Heart left ventricle (tissue), 16 donors: ENCODE results near the gene RBM14. TPM values are rescaled to one million over a fixed set of nuclear protein-coding genes. Genes with fewer than 3 reads are reported as not detected.
"Not testable (repeated sequence)": the region's sequence is repeated elsewhere in the genome, so short reads cannot be mapped to it uniquely, and the experiment has no call there.

ENCODE experiments used
- ATAC-seq, 4 donors: fragments of 200-7000 bp; cut with Tn5 transposase; one replicate each; pipeline ENCODE4 v1.9.1; 2020 to 2022; ENCODE audit warnings: moderate library complexity in 4 of 4, mild to moderate bottlenecking in 3 of 4, moderate number of reproducible peaks in 1 of 4
- DNase-seq, 5 donors: peaks; one replicate each; pipeline ENCODE4 v3.0.0-alpha.2; 2020
- H3K27ac ChIP-seq, 12 donors: fragments of 200-600 bp; sonication (generic) in 4 of 12; one replicate each; pipeline versions ENCODE4 v1.5.0 to v1.8.0; 2016 to 2022; ENCODE audit warnings: mild to moderate bottlenecking in 2 of 12
- H3K27me3 ChIP-seq, 9 donors: fragments of 200-600 bp; sonication (generic) in 2 of 9; one replicate each; pipeline versions ENCODE4 v1.5.1 to v1.8.0; 2016 to 2022; ENCODE audit warnings: mild to moderate bottlenecking in 3 of 9
- H3K36me3 ChIP-seq, 9 donors: fragments of 200-600 bp; sonication (generic) in 2 of 9; one replicate each; pipeline versions ENCODE4 v1.5.0 to v1.8.0; 2018 to 2022; ENCODE audit warnings: mild to moderate bottlenecking in 2 of 9
- H3K4me1 ChIP-seq, 12 donors: fragments of 200-600 bp; sonication (generic) in 4 of 12; one replicate each; pipeline versions ENCODE4 v1.5.0 to v1.8.0; 2016 to 2022; ENCODE audit warnings: mild to moderate bottlenecking in 3 of 12
- H3K4me3 ChIP-seq, 12 donors: fragments of 200-600 bp; sonication (generic) in 4 of 12; one replicate each; pipeline versions ENCODE4 v1.5.0 to v1.8.0; 2017 to 2022; ENCODE audit warnings: mild to moderate bottlenecking in 9 of 12, moderate library complexity in 4 of 12
- H3K9me3 ChIP-seq, 12 donors: fragments of 200-600 bp; sonication (generic) in 4 of 12; one replicate each; pipeline versions ENCODE4 v1.5.0 to v1.8.0; 2016 to 2022; ENCODE audit warnings: mild to moderate bottlenecking in 1 of 12
- POLR2A ChIP-seq, 2 donors: fragments of 450-650 bp; IDR thresholded peaks; one replicate each; pipeline ENCODE4 v1.6.1; 2017; ENCODE audit warnings: antibody characterized with exemption in 2 of 2, mild to moderate bottlenecking in 2 of 2, moderate library complexity in 2 of 2
- WGBS, 4 donors: extraction: QIAGEN DNeasy Blood & Tissue Kit in 2 of 4; methylation state at CpG; one replicate each; pipeline versions ENCODE4 v1.1.5 to v1.1.7; 2013 to 2018; 5-methylcytosine and 5-hydroxymethylcytosine counted together
- intact Hi-C, 10 donors: fragments of 100-400 bp; cut with DNase I; formaldehyde crosslinking; loops; one replicate each; pipeline versions ENCODE4 v1.11.1 to v1.14.2; 2022
- polyA plus RNA-seq, 2 donors: library from polyadenylated mRNA; stranded (reverse); fragments of 200-250 nt; gene quantifications; one replicate each; pipeline ENCODE4 v1.2.3, GENCODE V29; 2013
- total RNA-seq, 9 donors: library from RNA; depleted of rRNA in 2 of 9; stranded (reverse); fragments of >200 nt in 2 of 9; fragmentation: NEBNext Ultra II Directional in 3 of 9; extraction: Animal tissue kit (Norgen Biotek cat#: 25700) in 3 of 9; gene quantifications; one replicate each; pipeline versions ENCODE4 v1.1.0 to v1.2.4, GENCODE V29; 2016 to 2023
- TF ChIP-seq, protein P1 (sequence below), 12 donors: fragments of 200-600 bp; sonication (generic) in 4 of 12; IDR thresholded peaks; one replicate each; pipeline versions ENCODE4 v1.5.0 to v1.8.0; 2018 to 2022; ENCODE audit warnings: antibody characterized with exemption in 12 of 12, mild to moderate bottlenecking in 5 of 12
- donor health status: ischemic (EF 13 %, LVEDD 7.1; RV severe dilation, severe dysfunction).
- donor health status: healthy with polysubstance abuse.
- donor health status: DM: no; HTN: yes; CAD: no.
- donor health status: DM: no; HTN: no; CAD: no.
- donor health status: ischemic (EF 25% LVEDD 6.9; RV normal size, moderate dysfunction).
- donor health status: ischemic (EF 25% LVEDD 5.7; RV mildly dilated, moderate dysfunction).
- donor health status: healthy.
- donor health status: DM: yes; HTN: yes; CAD: no.
- donor health status: ischemic (EF 35%, LVEDD 5.7; RV mildly dilated, moderate dysfunction).
- donor health status: nonischemic (EF 11% LVEDD 7.7; RV severe dilation, severe dysfunction).
- donor health status: DM: yes; HTN: yes; CAD: no.
- donor health status: PGD.
- donor health status: ischemic (EF 29% LVEDD 5.4; RV normal size, mild dysfunction).
- donor health status: nonischemic (EF 23%, LVEDD 6.1; RV moderate dilation, normal function).

Gene RBM14
- total and polyA plus RNA-seq, 11 donors, result 17.4 to 40.0 (median 30.6) TPM

DNA sequence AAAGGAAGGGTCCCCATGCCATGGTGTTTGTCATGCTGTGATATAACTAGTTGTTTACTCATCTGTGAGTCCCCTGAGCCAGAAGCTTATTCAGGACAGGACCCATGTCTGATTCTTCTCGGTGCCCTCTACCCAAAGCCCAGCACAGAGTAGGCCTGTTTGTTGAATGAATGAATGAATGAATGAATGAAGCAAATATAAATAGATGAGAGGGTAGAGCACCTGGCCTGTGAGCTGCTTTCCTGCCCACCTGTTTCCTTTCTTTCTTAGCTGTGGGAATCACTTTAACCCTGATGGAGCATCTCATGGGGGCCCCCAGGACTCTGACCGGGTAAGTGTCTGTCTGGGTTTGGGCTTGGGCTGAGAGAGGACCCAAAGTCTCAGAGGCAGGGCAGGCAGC is 16.2 kb upstream of the RBM14 start:
- no peak for ATAC-seq
- TF ChIP-seq POLR2A (IDR thresholded peaks at IDR 0.05), result no peak
- TF ChIP-seq, protein P1, sequence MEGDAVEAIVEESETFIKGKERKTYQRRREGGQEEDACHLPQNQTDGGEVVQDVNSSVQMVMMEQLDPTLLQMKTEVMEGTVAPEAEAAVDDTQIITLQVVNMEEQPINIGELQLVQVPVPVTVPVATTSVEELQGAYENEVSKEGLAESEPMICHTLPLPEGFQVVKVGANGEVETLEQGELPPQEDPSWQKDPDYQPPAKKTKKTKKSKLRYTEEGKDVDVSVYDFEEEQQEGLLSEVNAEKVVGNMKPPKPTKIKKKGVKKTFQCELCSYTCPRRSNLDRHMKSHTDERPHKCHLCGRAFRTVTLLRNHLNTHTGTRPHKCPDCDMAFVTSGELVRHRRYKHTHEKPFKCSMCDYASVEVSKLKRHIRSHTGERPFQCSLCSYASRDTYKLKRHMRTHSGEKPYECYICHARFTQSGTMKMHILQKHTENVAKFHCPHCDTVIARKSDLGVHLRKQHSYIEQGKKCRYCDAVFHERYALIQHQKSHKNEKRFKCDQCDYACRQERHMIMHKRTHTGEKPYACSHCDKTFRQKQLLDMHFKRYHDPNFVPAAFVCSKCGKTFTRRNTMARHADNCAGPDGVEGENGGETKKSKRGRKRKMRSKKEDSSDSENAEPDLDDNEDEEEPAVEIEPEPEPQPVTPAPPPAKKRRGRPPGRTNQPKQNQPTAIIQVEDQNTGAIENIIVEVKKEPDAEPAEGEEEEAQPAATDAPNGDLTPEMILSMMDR (IDR thresholded peaks at IDR 0.05), result no peak
- H3K27me3 ChIP-seq, result no peaks in the 10 kb centered on the region
- no peaks in the 10 kb centered on the region for H3K9me3 ChIP-seq
- H3K4me3 ChIP-seq, result no peak overlapping the region
- H3K36me3 ChIP-seq, result peaks cover 0 to 50% (median 28%) of the 10 kb centered on the region in 9 donors
- intact Hi-C loops, result no loop called here
- H3K4me1 ChIP-seq, result peaks cover 0 to 40% (median 16%) of the 10 kb centered on the region in 12 donors
- 59 to 81% (median 76%) methylated on average over 2 of the region's 2 CpGs for WGBS, 4 donors
- H3K27ac ChIP-seq, result peak overlapping the region in 1 of 12 donors; percentile 14
- DNase-seq, result no peak

DNA sequence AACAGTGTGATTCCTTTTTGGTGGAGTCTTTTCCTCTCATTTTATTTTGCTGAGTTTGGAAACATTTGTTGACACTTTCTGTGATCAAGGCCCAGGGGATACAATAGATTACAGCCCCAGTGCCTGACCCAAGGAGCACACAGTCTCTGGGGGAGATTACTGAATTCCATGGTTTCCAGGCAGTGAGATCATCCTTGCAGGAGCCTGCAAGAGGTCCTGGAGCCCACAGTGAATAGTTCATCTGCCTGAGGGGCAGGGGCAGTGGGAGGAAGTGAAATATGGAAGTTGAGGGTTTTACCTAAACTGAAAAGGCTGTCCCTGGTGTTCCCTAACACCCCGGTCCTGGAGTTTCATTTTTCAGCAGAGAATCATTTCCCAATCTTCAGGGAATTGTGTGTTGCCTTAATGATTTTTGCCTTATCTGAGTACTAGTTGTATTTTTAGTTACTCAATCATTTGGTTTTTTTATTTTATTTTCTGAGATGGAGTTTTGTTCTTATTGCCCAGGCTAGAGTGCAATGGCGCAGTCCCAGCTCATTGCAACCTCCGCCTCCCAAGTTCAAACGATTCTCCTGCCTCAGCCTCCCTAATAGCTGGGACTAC is 15.7 kb upstream of the RBM14 start:
- no peak overlapping the region for H3K4me3 ChIP-seq
- H3K9me3 ChIP-seq, result no peaks in the 10 kb centered on the region
- intact Hi-C loops, result no loop called here
- H3K27ac ChIP-seq, result peak overlapping the region in 2 of 12 donors; percentile 14 to 32
- WGBS, 4 donors, result 76 to 88% (median 85%) methylated on average over 4 of the region's 4 CpGs
- TF ChIP-seq POLR2A (IDR thresholded peaks at IDR 0.05), result no peak
- TF ChIP-seq, protein P1 (IDR thresholded peaks at IDR 0.05), result no peak
- DNase-seq (no peak), ATAC-seq (peak in 2 of 4 donors; percentile 29 to 57)
- peaks cover 0 to 34% (median 13%) of the 10 kb centered on the region in 12 donors for H3K4me1 ChIP-seq
- peaks cover 0 to 55% (median 33%) of the 10 kb centered on the region in 9 donors for H3K36me3 ChIP-seq
- no peaks in the 10 kb centered on the region for H3K27me3 ChIP-seq

DNA sequence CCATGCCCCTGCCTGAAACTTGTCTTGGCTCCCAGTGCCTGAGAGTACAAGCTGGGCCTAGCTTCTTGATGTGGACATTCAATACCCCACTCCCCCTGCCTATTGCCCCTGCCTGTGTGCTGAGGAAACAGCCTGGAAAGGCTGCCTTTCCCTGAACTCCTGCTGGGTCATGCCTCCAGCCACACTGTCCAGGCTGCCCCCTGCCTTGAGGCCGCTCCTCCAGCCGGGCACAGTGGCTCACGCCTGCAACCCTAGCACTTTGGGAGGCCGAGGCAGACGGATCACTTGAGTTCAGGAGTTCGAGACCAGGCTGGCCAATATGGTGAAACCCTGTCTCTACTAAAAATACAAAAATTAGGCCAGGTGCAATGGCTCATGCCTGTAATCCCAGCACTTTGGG is 13.4 kb upstream of the RBM14 start:
- Histone ChIP-seq H3K27me3 (no peaks in the 10 kb centered on the region), H3K4me3 (no peak overlapping the region), H3K4me1 (peaks cover 0 to 41% (median 20%) of the 10 kb centered on the region in 12 donors), H3K36me3 (peaks cover 0 to 65% (median 38%) of the 10 kb centered on the region in 9 donors), H3K9me3 (no peaks in the 10 kb centered on the region), H3K27ac (peak overlapping the region in 1 of 12 donors; percentile 15)
- ATAC-seq (no peak), DNase-seq (no peak)
- 93 to 100% (median 96%) methylated on average over 6 of the region's 6 CpGs for WGBS, 4 donors
- intact Hi-C loops, result no loop called here
- TF ChIP-seq, protein P1 (IDR thresholded peaks at IDR 0.05), result no peak
- TF ChIP-seq POLR2A (IDR thresholded peaks at IDR 0.05), result no peak

DNA sequence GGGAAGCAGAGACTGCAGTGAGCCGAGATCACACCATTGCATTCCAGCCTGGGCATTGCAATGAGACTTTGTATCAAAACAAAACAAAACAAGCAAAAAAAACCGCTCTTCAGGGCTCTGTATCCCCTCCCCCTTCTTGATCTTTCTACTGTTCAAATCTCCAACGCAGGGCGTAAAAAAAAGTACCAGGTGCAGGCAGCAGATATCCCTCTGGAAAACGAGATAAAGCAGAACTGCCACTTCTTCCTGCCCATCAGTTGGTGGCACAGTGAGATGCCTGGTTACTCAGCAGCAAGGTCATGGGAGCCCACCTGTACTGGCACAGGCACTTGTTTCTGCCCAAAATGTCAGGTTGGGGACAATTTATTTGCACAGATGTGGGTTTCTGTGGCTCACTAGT is 12.3 kb upstream of the RBM14 start:
- H3K4me1 ChIP-seq, result peaks cover 0 to 48% (median 22%) of the 10 kb centered on the region in 12 donors
- no peaks in the 10 kb centered on the region for H3K9me3 ChIP-seq
- DNase-seq (no peak), ATAC-seq (no peak)
- H3K27me3 ChIP-seq, result no peaks in the 10 kb centered on the region
- intact Hi-C loops, result no loop called here
- no peak overlapping the region for H3K4me3 ChIP-seq
- 87 to 91% (median 90%) methylated on average over 5 of the region's 5 CpGs for WGBS, 4 donors
- H3K36me3 ChIP-seq, result peaks cover 0 to 60% (median 33%) of the 10 kb centered on the region in 9 donors
- H3K27ac ChIP-seq, result no peak overlapping the region
- no peak for TF ChIP-seq POLR2A (IDR thresholded peaks at IDR 0.05)
- TF ChIP-seq, protein P1 (IDR thresholded peaks at IDR 0.05), result no peak

DNA sequence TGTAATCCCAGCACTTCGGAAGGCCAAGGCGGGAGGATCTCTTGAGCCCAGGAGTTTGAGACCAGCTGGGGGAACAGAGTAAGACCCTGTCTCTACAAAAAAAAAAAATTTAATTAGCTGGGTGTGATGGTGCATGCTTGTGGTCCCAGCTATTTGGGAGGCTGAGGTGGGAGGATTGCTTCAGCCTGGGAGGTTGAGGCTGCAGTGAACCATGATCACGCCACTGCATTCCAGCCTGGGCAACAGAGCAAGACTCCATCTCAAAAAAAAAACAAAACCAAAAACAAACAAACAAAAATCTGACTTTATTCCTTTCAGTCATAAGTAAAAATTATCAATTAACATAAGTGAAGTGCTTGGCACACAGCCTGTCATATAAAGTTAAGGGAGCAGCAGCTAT is 9.8 kb upstream of the RBM14 start:
- DNase-seq, H3K27me3 ChIP-seq, ATAC-seq, H3K9me3 ChIP-seq, intact Hi-C loops, H3K4me3 ChIP-seq: not testable (repeated sequence)
- Histone ChIP-seq H3K36me3 (peaks cover 0 to 40% (median 18%) of the 10 kb centered on the region in 9 donors), H3K4me1 (peaks cover 0 to 32% (median 21%) of the 10 kb centered on the region in 12 donors), H3K27ac (peak overlapping the region in 8 of 12 donors; percentile 1 to 85 (median 37))
- WGBS, 4 donors, result 97 to 100% (median 97%) methylated on average over 3 of the region's 3 CpGs
